MV-4-11 (cell line): Measurements from ENCODE around the gene HYAL2.

Source experiments
- DNase-seq: peaks from one replicate; lab custom pipeline; 2025; lab: John Stamatoyannopoulos, UW

The HYAL2 gene

DNA sequence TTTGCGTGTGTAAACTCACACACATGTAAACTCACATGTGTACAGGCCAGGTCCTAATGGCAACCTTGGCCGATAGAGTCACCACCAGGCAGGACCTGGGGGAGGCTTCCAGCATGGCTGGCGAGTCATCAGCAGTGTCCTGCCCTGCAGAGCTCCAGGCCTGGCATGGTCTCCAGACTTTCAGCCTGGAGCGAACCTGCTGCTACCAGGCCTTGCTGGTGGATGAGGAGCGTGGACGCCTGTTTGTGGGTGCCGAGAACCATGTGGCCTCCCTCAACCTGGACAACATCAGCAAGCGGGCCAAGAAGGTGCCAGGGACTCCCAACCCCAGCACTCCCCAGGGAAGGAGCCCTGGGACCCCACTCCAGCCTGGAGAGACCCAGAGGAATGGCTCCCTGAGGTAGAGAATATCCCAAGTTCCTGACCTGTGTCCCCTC, 52.5 kb downstream of the HYAL2 start:
- DNase-seq, result no peak

DNA sequence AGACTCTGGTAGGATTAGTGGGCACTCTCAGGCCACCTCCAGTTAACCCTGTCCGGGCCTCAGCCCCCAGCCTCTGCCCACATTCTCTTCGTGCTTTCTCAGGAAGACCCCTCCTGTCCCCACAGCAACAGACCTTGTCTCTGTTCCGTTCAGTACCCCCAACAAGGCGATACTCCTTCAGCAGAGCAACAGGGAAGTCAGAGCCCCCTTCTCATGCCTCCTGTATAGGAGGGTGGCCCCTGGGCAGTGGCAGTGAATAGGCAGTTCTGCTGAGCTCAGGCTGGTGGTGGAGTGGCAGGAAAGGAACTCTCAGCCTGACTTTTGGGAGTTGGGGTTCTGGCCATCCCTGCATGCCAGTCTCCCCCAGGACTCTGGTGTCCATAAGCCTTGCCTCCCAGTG, 53.1 kb downstream of the HYAL2 start:
- no peak for DNase-seq

DNA sequence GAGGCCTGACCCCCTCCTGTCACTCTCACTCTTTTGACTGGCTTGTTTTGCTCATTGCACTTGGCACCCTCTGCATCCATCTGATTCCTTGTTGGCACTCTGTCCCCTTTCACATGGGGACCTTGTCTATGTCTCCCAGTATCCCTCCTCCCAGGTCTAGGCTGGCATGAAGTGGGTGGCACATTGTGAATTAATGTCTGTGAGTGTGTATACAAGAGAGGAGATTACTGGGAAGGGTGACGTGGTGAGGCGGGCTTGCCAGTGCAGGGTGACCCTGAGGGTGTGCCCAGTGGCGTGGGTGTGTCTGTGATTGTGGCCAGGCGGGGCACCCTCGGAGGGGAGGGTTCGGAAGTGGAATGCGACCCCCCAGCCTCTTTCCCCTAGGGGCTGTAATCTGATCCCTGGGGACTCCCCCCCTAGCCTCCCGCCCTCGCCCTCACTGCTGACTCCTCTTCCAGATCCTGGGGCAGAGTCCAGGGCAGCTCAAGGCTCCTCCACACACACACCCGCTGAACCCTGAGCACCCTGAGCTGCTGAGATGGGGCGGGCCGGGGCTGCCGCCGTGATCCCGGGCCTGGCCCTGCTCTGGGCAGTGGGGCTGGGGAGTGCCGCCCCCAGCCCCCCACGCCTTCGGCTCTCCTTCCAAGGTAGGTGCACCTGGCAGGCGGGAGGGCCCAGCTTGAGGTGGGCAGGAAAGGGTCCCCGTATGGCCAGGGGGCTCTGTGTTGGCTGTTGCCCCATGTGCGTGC, 53.7 kb downstream of the HYAL2 start, which contains the start of gene SEMA3B:
TSS of gene SEMA3B (plus strand) at position 445 of the 749 bp plus-strand sequence. CDS start at position 539, 94 bp downstream.
- DNase-seq, result no peak

DNA sequence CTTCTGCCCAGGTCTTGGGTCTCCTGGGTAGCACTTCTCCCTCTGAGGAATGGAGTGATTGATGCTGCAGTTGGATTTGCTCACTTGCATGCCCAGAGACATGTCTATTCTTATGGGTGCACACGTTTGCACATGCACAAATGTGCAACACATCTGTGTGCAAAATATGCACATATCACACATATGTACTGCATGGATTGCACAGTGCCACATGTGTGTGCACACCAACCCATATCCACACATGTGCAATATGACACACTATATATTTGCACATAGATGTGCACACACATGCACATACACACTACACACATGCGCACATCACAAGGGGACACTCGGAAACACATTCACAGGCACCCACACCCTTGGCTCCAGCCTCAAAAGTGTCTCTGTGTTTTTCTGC, 54.3 kb downstream of the HYAL2 start:
- no peak for DNase-seq
